ENCODE data around the gene MRPS27. TPM values are rescaled to one million over a fixed set of nuclear protein-coding genes. Genes with fewer than 3 reads are reported as not detected.

Gene MRPS27
- polyA plus RNA-seq, 1 experiment, result 98.3 TPM

DNA sequence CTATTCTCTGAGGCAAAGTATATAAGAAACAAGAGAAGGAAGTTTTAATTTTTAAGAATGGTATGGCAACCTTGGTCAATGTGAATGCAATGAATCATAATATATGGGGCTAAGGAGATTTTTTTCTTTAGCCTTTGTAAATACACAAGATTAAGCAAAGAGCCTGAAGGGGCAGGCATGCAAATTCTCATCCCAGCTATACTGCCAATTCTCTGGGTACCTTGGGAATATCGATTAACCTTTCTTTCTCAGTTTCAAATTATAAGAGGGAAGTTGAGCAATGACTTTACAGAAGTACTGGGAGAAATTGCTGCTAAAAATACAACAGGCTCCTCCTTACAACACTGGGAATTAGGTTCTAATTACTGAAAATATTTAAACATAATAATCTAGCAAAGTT is 97.5 kb downstream of the MRPS27 start:
- Histone ChIP-seq H3K4me3 (ENCODE audit: low read depth, low read length) (no peak overlapping the region), H3K9me3 (ENCODE audit: control insufficient read depth, insufficient read depth, low read length) (no peaks in the 10 kb centered on the region), H3K27me3 (ENCODE audit: control insufficient read depth, insufficient read depth, low read length) (no peaks in the 10 kb centered on the region), H3K27ac (ENCODE audit: low read depth, low read length) (no peak overlapping the region)
- TF ChIP-seq, protein P1, sequence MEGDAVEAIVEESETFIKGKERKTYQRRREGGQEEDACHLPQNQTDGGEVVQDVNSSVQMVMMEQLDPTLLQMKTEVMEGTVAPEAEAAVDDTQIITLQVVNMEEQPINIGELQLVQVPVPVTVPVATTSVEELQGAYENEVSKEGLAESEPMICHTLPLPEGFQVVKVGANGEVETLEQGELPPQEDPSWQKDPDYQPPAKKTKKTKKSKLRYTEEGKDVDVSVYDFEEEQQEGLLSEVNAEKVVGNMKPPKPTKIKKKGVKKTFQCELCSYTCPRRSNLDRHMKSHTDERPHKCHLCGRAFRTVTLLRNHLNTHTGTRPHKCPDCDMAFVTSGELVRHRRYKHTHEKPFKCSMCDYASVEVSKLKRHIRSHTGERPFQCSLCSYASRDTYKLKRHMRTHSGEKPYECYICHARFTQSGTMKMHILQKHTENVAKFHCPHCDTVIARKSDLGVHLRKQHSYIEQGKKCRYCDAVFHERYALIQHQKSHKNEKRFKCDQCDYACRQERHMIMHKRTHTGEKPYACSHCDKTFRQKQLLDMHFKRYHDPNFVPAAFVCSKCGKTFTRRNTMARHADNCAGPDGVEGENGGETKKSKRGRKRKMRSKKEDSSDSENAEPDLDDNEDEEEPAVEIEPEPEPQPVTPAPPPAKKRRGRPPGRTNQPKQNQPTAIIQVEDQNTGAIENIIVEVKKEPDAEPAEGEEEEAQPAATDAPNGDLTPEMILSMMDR (IDR thresholded peaks at IDR 0.05; ENCODE audit: low read depth, low read length), result no peak
- no peak for DNase-seq (ENCODE audit: low read depth, low spot score)
- ChIA-PET POLR2A (no interaction called here), CTCF (no interaction called here)

DNA sequence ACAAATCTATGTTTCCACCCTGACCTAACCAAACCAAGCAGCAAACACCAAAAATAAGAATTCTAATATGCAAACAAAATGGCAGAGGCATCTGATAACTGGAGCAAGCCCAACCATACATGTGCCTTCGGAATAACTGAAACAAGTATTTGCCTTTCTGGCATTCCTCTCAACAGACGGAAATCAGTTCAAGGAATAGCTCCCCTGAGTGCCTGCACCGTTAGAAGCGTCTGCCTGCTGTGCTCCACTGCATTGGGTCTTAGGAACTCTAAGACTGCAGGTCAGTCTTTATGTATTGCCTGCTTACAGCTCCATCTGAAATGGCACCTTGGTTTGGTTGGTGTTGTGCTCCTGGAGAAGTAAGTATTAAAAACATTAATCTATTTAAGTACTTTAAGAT is 98.5 kb downstream of the MRPS27 start:
- Histone ChIP-seq H3K4me3 (ENCODE audit: low read depth, low read length) (no peak overlapping the region), H3K27me3 (ENCODE audit: control insufficient read depth, insufficient read depth, low read length) (no peaks in the 10 kb centered on the region), H3K27ac (ENCODE audit: low read depth, low read length) (no peak overlapping the region), H3K9me3 (ENCODE audit: control insufficient read depth, insufficient read depth, low read length) (no peaks in the 10 kb centered on the region)
- DNase-seq (ENCODE audit: low read depth, low spot score), result no peak
- ChIA-PET CTCF (interaction anchor here (0.6 kb wide), 1 partner anchor 40 kb away, joined by 6 read pairs; no protein-coding TSS in a partner anchor), POLR2A (no interaction called here)
- TF ChIP-seq, protein P1 (IDR thresholded peaks at IDR 0.05; ENCODE audit: low read depth, low read length), result no peak

DNA sequence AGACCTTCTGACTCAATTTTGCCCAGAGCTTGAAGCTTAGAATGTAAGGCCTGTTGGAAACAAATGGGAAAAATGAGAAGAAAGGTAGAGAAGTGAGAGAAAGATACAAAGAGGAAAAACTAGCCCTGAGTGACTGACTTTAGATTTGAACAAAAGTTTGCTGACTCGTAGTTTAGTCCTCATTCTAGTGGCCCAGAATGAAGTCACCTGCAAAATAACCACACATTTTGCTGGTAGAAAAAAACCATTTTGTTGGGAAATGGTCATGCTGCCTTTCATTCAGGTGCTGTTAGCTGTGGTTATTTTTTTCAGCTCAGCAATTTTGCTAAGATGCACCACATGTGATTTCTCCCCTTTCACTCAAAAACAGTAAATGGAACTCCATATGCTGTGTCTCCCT is 98.9 kb downstream of the MRPS27 start:
- CTCF ChIA-PET, result interaction anchor here (0.6 kb wide), 1 partner anchor 39 kb away, joined by 6 read pairs; no protein-coding TSS in a partner anchor
- no peak overlapping the region for H3K4me3 ChIP-seq (ENCODE audit: low read depth, low read length)
- H3K27me3 ChIP-seq (ENCODE audit: control insufficient read depth, insufficient read depth, low read length), result no peaks in the 10 kb centered on the region
- DNase-seq (ENCODE audit: low read depth, low spot score), result no peak
- H3K27ac ChIP-seq (ENCODE audit: low read depth, low read length), result no peak overlapping the region
- TF ChIP-seq, protein P1 (IDR thresholded peaks at IDR 0.05; ENCODE audit: low read depth, low read length), result no peak
- no peaks in the 10 kb centered on the region for H3K9me3 ChIP-seq (ENCODE audit: control insufficient read depth, insufficient read depth, low read length)
- POLR2A ChIA-PET, result no interaction called here

- TF ChIP-seq, protein P1 (IDR thresholded peaks at IDR 0.05; ENCODE audit: low read depth, low read length), result no peak
- Histone ChIP-seq H3K4me3 (ENCODE audit: low read depth, low read length) (no peak overlapping the region), H3K9me3 (ENCODE audit: control insufficient read depth, insufficient read depth, low read length) (no peaks in the 10 kb centered on the region), H3K27me3 (ENCODE audit: control insufficient read depth, insufficient read depth, low read length) (no peaks in the 10 kb centered on the region), H3K27ac (ENCODE audit: low read depth, low read length) (no peak overlapping the region)
- no peak for DNase-seq (ENCODE audit: low read depth, low spot score)
- ChIA-PET CTCF (no interaction called here), POLR2A (no interaction called here)
These were observed 103.3 kb downstream of the MRPS27 start for GRCh38 chr5:72216756-72217155.

- ChIA-PET CTCF (no interaction called here), POLR2A (no interaction called here)
- H3K4me3 ChIP-seq (ENCODE audit: low read depth, low read length), result no peak overlapping the region
- TF ChIP-seq, protein P1 (IDR thresholded peaks at IDR 0.05; ENCODE audit: low read depth, low read length), result no peak
- no peak overlapping the region for H3K27ac ChIP-seq (ENCODE audit: low read depth, low read length)
- H3K27me3 ChIP-seq (ENCODE audit: control insufficient read depth, insufficient read depth, low read length), result no peaks in the 10 kb centered on the region
- DNase-seq (ENCODE audit: low read depth, low spot score), result no peak
- H3K9me3 ChIP-seq (ENCODE audit: control insufficient read depth, insufficient read depth, low read length), result no peaks in the 10 kb centered on the region
These were observed 105.9 kb downstream of the MRPS27 start for GRCh38 chr5:72214168-72214567.

Measured in AG04450 (cell line).